HG02943 (cell line): ENCODE results near the gene CTPS2.
"Not testable (repeated sequence)": the region's sequence is repeated elsewhere in the genome, so short reads cannot be mapped to it uniquely, and the experiment has no call there.

Experiments used
- ATAC-seq: cut with Tn5 transposase; IDR thresholded peaks from one replicate; pipeline ENCODE4 v1.9.1; 2021; ENCODE audit warnings: mild to moderate bottlenecking, low read depth, moderate library complexity; ENCODE audit not compliant: unreplicated experiment

The CTPS2 gene

DNA sequence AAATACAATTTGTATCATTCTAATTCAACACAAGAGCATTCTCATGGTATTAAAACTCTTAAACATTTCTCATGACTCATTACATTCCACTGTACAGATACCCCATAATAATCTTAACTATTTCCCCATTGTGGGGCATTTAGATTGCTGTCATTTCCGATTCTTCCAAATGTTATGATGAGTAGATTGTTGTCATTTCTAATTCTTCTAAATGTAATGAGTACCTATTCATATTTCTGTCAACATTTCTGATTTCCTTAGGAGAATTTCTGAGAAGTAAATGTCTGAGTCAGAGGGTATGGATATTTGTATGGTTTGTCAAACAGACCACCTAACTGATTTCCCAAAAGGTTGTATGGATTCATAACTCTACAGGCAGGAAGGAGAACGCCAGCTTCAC lies 54.2 kb downstream of the CTPS2 start:
- no peak for ATAC-seq

DNA sequence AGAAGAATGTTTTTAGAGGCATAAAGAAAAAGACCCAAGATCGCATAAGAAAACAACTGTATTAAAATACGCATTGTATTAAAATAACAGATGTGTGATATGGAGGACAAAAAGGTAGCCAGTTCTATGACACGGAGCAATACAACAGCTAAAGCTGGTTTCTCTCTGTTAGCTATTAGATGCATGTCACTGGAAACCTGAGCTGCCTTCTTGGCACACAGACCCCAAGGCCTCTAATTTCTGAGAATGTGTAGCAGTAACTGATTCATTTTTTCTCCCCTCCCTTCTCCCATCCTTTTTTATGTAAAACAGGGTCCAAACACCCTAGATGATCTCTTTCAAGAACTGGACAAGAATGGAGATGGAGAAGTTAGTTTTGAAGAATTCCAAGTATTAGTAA lies 58.4 kb downstream of the CTPS2 start:
- ATAC-seq = no peak

DNA sequence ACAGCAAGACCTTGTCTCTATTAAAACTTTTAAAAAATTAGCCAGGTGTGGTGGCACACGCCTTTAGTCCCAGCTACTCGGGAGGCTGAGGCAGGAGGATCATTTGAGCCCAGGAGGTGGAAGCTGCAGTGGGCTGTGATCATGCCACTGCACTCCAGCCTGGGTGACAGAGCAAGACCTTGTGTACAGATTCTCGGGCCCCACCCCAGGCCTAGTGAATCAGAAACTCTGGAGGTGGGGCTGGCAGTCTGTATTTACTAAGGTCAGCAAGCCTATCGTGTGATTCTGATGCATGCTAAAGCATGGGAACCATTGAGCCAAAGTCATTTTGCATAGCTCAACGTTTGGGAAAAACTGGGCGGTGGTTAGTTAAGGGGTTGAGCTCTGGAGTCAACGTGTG lies 59.0 kb downstream of the CTPS2 start:
- ATAC-seq = no peak

DNA sequence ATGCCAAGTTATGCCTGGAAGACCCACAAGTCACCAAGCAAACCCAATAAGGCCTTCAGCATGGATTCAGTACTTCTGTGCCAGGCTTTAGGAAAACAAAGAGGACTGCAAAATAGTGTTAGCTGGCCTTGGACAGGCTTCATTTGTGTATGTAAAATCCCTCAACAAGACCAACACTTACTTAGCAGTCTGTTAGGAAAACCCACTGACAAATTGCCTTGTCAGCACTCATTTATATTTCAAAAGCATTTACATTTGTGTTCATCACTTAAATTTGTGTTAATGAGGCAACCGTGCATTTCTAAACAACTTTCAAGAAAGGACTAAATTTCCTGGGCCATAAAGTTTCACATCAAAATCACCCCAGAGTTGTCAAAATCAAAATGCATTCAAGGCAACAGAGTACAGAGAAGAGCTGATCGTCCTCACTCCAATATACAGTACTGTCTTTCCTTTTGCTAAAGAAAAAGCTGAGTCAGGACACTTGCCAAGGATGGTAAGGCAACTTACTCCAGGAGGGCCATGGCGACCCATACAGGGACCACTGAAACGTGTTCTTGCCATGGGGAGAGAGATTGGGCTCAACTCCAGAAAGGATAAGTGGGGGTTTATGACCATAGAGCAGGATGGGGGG lies 61.0 kb downstream of the CTPS2 start:
- ATAC-seq = no peak

DNA sequence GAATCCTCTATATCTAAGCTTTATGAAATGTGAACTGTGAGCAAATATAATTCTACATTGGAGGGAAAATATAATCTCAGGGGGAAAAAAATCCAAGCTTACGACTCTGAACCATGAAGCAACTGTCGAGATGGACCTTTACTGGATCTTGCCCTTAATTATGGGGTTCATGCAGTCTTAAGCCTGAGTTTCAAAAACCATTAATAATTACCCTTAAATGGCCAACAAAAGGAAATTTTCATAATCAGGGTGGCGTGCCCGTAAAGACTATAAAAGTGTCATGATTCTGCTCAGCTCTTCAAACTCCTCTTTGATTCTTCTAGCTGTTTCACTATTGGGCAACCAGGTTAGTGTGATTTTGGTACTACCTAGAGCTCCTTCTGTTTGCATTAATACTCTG lies 62.6 kb downstream of the CTPS2 start, which contains the start of gene S100G:
TSS of gene S100G (plus strand) at position 301 of the 400 bp plus-strand sequence. CDS start 849 bp downstream, outside the sequence.
- ATAC-seq = no peak

DNA sequence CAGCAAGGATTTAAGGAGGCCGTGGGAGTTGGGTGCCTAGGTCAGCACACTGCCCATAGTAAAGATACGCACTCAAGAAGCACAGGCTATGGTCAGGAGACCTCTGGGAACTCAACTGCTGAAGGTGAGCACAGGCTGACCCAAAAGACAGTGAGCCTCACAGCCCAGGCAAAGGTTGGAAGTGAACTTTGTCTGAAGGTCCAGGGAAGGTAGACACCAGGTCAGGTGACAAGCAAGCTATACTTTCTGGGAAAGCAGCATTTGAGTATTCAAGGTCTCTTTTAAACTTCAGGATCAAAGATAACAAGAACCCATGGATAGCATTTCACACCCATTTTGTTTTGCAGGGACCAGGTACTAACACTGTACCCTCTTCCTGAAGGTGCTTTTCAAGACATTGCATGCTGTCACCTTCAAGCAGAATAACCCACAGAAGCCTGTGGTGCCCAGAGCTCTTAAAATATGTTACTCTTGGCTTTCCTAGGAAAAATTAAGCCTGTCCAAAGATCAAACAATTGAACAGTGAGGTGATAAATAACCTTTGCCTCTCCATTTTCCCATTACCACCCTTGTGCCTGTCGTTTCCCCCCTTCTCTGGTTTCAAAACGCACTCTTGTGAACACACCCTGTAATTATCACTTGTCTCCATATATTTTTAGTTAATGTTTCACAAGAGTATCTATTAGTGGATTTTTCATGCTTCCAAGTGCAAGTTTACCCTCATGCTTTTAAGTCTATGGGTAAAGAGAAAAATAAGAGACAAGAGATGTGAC lies 65.9 kb downstream of the CTPS2 start:
- no peak for ATAC-seq

DNA sequence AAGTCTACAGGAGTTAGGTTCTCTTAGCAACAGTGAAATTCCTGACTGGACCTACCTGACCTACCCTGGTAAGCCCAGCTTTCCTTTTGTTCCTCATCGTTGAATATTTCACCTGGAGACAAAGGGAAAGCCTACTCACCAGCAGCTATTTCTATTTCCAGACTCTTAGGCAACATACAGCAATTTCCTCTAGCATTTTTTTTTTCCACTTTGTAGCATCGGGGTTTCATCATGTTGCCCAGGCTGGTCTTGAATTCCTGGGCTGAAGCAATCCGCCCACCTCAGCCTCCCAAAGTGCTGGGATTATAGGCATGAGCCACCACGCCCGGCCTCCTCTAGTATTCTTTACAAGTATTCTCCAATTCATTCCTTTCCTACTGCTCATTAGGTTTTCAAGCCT lies 69.3 kb downstream of the CTPS2 start:
- no peak for ATAC-seq

DNA sequence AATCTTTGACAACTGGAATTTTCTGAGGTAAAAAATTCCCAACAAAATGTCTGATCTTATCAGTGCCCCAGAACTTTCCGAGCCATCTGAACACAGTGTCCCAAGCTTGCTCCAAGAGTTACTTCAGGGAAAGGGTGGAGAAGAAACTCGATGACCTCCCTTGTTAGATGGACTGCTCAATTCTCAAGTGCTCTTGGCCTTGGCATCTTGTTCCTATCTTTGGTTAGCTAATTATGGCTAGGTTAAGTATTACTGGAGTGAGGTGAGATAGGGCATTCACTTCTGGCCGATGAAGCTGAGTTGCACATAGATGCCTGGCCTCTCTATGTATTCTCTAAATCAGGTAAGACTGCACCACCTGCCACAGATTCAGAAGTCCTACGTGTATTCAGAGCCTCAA lies 71.6 kb downstream of the CTPS2 start:
- no peak for ATAC-seq

DNA sequence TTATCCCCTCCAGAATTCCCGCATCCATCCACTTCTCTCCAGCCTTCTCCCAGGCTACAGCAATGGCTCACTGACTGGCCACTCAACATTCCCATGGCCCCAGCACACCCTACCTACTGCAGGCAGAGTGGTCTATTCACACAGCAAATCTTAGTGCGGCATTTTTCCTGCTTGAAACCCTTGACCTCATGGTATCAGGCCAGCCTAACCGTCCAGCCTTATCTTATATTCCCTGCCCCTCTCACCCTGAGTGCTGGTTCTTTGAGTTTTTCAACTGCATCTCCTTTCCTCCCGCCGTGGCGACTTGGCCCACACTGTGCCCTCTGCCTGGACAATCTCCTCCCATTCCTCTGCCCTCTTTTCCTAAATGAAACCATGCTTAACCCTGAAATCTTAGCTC lies 72.5 kb downstream of the CTPS2 start:
- ATAC-seq = no peak

DNA sequence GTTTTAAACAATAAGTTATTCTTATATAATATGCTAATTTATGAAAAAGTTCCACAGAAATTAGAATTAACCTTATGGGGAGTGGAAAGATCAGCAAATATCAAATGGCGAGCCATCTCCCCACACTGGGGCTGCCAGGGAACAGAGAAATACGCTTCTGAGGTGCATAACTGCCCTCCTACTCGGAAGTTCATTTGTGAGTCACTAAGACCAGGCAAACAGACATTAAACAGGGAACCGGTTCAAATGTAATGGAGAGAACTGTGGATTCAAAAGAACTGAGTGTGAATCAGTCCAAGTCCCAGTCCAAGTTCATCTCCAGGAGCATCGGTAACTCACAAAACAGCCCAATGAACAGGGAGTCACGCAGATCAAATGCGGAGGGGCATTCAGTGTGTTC lies 73.9 kb downstream of the CTPS2 start:
- no peak for ATAC-seq

DNA sequence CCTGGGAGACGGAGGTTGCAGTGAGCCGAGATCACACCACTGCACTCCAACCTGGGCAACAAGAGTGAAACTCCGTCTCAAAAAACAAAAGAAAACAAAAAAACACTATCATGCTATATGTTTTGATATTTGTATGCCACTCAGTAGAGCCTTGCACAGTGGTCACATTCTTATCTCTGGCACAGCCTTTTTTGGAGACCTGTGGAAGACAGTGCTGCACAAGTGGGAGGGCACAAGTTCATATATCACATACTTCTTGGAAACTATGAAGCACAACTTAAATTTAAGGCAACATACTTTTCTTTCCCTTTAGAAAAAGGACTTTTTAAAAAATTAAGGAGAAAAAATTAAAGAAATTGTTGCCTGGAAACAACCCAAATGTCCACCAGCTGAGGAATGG lies 76.9 kb downstream of the CTPS2 start:
- no peak for ATAC-seq

DNA sequence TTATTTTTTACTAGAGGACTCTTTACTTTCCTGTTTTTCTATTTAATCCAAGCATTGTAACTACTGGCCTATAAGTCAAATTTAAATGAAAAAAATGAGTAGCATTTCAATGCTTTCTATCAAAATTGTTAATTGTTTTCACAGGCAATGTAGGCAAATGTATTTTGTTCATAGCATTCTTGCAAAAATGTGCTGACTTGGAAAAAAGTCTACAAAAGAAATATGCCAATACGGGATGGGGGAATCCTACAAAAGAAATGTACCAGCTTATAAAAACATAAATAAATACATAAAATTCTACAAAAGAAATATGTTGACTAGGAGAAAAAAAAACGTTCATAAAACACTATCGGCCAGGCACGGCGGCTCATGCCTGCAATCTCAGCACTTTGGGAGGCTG lies 77.4 kb downstream of the CTPS2 start:
- no peak for ATAC-seq

DNA sequence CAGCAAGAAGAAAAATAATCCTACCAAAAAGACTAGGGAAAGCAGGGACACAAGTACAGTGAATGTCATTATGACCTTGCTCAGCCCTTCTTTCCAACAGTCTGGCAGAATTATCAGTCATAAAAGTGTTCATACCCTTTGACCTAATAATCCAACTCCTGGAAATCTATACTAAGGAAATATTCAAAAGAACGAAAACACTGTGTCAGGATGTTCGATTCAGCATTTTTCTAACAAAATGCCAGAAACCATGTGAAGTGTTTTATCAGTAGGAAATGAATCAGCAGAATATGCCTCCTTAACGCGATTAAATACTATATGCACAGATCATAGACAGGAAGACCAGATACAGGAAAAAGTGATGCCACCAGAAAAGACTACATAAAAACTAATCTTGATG lies 78.7 kb downstream of the CTPS2 start:
- ATAC-seq = no peak

DNA sequence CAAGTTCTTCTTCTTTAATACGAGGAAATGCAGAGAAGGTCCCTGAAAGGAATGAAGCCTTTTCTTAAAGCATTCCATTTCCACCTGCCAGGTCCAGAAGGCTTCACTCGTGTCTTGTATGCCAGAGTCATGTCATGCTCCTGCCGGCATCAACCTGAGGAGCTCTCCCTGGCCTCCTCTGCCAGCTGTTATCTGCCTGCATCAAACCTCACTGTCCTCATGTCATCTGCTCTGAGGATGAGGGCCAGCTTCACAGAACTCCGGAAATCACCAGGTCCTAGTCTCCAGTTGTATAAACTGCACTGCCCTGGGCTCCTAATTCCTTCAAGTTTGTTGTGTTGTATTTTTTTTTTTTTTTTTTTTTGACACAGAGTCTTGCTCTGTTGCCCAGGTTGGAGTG lies 82.6 kb downstream of the CTPS2 start:
- no peak for ATAC-seq

DNA sequence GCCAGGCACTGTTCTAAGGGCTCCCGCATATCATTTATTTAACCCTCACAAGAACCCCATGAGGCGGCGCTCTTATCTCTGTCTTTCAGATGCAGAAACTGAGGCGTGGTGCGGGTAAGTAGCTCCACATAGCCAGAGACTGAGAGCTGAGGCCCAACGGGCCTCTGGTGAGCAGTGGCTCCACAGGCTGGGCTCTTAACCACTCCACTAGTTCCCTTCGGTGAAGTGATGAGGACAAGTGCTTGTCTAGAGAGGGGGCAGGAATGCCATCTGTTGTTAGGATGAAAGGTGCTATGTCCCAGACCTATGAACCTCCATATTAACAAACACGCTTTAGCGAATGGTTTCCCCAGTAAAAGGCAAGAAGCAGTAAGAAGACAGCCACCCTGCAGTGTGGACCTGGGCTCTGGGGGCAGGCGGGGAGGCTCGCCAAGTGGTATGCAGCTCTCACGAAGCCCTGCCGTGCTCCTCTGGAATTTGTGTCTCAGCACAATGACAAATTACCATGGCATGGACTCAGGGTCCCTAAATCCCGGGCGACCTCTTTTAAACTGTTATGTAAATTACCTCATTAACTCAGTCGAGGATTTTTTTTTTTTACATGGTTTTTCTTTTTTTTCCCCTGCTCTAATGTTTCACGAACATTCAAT lies 83.4 kb downstream of the CTPS2 start:
- no peak for ATAC-seq

DNA sequence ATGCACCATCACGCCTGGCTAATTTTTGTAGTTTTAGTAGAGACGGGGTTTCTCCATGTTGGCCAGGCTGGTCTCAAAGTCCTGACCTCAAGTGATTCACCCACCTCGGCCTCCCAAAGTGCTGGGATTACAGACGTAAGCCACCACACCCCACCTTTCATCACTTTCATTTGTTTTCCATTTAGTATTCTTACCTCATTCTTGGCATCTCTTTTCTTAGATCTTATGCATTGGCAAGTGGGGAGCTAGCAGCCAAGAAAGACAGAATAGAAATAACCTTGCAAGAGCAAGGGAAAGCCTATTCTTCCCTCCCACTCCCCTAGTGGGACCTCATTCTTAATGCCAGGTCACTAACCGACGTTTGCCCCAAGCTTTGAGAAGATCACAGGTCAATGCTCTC lies 84.0 kb downstream of the CTPS2 start:
- ATAC-seq = not testable (repeated sequence)

DNA sequence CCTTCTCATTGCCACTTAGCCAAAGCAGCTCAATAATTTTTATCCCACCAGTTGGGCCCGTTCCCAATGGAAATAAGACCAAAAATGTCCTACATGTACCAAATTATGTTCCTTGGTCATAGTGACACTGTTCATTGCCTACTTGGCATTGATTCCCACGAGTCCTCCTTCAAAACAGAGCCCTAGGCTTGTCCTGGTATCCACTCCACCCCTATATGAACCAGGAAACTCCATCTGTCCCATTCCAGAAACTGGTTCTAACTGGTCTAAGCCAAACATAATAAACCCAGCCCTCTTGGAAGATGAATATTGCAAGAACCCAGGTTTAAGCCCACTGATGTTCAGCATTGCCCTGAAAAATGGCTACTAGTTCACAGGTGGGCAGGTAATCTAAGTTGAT lies 93.4 kb downstream of the CTPS2 start:
- ATAC-seq = no peak

DNA sequence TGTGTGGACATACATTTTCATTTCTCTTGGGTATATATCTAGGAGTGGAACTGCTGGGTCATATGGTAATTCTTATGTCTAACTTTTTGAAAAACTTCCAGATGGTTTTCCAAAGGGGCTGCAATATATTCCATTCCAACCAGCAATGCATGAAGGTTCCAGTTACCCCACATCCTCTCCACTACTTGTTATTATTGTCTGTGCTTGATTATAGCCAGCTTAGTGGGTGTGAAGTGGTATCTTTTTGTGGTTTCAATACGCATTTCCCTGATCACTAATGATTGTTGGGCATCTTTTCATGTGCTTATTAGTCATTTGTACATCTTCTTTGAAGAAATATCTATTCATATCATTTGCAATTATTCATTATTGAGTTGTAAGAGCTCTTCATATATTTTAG lies 94.0 kb downstream of the CTPS2 start:
- ATAC-seq = no peak

DNA sequence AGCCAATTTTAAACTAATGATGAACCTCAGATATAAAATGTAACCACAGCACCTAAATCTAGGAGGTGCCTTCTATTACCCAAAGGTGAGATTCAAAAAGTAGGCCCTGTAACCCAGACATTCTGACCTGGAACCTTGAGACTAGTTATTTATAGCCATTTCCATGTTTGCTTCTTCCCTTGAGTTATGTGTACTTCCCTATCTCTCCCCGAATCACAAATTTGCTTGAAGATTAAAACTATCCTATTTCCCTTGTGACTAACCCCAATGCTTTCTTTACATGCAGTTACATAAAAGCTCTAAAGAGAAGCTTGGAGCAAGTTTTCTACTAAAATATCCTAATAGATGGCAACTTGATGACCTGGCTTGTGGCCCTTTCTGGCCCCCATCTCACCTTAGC lies 95.1 kb downstream of the CTPS2 start:
- no peak for ATAC-seq

DNA sequence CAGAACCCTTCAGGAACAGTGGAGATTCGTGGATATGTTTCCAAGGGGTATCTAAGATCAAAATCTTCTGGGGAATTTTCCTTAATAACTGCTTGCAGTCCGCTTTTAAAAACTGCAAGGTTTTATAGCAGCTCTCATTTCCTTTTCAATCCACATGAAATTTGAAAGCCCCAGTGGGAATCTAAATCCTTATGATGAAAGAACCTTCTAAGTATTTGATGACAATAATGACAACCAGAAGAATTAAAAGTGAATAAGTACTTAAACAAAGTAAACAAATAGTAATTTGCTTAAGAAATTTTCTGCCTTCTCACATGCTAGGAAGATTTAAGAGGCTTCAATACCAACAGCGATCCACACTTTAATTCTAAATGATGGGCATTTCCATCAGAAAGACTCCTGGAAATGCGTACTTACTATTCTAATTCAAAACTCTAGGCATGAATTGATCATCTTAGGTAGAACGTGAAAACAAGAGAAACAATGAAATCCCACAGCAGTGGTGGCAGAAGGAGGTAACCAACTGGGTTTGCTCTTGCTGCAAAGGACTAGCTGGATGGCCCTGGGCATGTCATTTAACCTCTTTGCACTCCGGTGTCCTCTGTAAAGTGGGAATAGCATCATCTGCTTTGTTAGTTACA lies 100.1 kb downstream of the CTPS2 start:
- ATAC-seq = no peak

DNA sequence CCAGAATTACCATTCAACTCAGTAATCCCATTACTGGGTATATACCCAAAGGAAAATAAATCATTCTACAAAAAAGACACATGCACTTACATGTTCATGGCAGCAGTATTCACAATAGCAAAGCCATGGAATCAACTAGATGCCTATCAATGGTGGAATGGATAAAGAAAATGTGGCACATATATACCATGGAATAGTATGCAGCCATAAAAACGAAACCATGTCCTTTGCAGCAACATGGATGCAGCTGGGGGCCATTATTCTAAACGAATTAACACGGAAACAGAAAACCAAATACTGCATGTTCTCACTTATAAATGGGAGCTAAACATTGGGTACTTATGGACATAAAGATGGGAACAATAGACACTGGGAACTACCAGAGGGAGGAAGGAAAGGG lies 101.8 kb downstream of the CTPS2 start:
- not testable (repeated sequence) for ATAC-seq
